H7 (cell line): ENCODE measurements around the gene TMEM109. TPM values are rescaled to one million over a fixed set of nuclear protein-coding genes. Genes with fewer than 3 reads are reported as not detected.

Experiments used
- DNase-seq: peaks from one replicate; pipeline ENCODE4 v3.0.0; 2012
- H3K27me3 ChIP-seq: 2 replicates; pipeline ENCODE4 v1.6.0; 2011; ENCODE audit warnings: mild to moderate bottlenecking, low read length; ENCODE audit not compliant: control insufficient read depth, insufficient read depth
- H3K36me3 ChIP-seq: replicated peaks from 2 replicates; pipeline ENCODE4 v1.5.1; 2011; ENCODE audit warnings: low read length; ENCODE audit not compliant: control insufficient read depth, insufficient read depth
- H3K4me3 ChIP-seq: 2 replicates; pipeline ENCODE4 v1.5.1; 2011; ENCODE audit warnings: low read depth, mild to moderate bottlenecking, control low read depth, low read length, moderate library complexity; ENCODE audit not compliant: insufficient read depth
- total RNA-seq: library from RNA; depleted of rRNA; stranded (reverse); fragments of >200 nt; shearing (Covaris generic); gene quantifications from 2 replicates; pipeline ENCODE4 v1.2.3, GENCODE V29; 2014; rRNA removed

The TMEM109 gene, protein sequence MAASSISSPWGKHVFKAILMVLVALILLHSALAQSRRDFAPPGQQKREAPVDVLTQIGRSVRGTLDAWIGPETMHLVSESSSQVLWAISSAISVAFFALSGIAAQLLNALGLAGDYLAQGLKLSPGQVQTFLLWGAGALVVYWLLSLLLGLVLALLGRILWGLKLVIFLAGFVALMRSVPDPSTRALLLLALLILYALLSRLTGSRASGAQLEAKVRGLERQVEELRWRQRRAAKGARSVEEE
- 30.6 and 35.1 TPM in 2 replicates for total RNA-seq

DNA sequence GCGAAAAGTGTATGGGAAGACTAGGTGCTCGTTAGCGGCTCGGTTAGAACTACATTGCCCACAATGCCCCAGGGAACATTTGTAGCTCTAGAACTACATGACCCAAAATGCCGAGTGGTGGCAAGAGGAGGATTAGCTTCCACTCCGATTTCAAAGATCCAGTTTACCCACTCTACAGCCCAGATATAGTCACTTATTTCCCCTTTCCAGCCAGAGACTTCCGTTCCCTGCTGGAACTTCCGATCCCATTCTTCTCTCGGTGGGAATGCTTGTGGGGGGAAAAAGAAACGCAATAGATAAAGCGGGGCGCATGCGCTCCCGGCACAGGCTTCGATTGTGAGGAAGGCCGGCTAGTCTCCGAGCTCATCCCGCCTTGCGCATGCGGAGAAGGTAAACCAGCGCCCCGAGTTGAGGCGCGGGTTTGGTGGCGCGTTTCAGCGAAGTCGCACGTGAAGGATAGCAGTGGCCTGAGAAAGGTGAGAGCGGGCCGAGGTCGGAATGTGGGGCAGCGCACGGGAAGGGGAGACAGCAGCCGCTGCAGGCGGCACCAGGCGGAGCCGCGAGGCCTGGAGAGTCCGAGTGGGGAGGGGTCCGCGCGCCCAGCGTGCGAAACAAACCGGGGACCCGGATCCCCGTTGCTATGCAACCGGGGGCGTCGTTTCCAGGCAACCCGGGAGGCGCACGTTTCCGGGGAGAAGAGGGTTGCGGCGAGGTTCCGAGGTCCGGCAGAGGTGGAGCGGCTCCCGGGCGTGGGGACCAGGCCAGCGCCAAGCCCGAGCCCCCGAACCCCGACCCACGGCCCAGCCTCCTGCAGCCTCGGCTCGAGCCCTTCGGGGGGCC lies at the start of gene TMEM109:
Gene TMEM109, plus strand, starts transcription at position 366 of the 840 bp plus-strand sequence. CDS start 5,536 bp downstream, outside the sequence.
- H3K27me3 ChIP-seq, result peaks cover 1% of the 10 kb centered on the region; the same call in 1 of the 2 replicates
- peak within 1 kb of the TSS; percentile 59 for H3K4me3 ChIP-seq
- no peaks in the 10 kb centered on the region for H3K36me3 ChIP-seq
- DNase-seq, result peak; percentile 96

DNA sequence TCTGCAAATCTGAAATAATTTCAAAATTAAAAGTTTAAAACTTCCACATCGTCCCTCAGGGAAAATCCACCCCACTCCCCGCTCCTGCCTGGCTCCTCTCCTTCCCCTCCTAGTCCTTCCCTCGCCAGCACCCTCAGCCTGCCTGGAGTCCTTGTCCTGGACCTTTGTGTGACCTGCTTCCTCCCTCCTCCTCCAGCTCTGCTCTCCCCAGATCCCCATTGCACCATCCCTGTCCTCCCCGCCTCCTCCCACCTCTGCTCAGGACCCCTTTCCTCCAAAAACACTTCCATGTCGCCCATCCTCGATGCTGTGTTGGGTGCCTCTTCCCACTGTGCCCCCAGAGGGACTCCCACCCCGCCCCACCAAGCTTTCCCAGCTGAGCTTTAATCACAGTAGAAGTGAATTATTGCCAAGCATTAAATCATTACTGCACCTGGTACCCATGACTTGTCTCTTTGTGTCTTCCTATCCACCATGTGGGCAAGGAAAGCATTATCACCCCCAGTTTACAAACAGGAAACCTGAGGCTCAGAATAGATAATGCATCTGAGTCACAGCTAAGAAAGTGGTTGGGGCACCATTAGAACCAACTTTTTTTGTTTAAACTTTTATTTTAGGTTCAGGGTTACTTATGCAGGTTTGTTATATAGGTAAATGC lies 49.0 kb upstream of the TMEM109 start:
- no peaks in the 10 kb centered on the region for H3K27me3 ChIP-seq
- no peak for DNase-seq
- H3K4me3 ChIP-seq, result no peak overlapping the region
- H3K36me3 ChIP-seq, result no peaks in the 10 kb centered on the region

DNA sequence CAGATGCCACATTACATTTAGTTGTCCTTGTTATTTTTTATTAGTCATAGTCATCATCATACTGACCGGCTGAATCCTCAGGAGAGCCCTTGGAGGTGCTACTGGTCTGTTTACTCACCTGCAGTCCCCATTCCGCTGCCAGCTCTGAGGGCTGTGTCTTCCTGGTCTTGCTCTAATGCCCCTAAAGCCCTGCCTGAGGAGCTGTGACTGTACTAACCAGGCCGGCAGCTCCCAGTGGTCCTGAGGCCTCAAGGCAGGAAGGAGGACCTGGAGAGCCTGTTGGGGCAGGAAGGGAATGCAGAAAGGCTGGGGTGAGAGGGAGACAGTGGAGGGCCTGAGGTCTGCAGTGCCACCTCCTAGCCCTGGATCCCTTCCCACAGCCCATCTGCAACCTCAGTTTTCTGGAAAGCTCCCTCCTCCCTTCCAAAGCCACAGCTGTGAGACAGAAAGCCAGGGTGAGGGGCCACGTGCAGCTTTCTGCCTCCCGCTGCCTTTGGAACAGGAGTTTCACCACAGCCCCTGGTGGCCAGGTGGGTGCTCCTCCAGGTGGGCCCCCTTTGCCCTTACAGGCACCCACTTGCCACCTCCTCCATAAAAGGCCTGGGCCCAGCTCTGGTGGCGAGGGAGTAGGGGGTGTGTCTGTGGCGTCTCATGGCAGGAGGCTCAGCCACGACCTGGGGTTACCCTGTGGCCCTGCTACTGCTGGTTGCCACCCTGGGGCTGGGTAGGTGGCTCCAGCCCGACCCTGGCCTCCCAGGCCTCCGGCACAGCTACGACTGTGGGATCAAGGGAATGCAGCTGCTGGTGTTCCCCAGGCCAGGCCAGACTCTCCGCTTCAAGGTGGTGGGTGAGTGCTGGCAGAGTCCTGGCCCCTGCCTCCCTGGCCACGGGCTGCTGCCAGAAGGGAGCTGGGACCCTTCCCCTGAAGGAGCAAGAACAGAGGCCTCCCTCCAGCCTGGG lies 46.8 kb upstream of the TMEM109 start, which contains the start of gene ZP1:
Gene ZP1, plus strand, starts transcription at position 632 of the 960 bp plus-strand sequence. Its CDS starts 20 bp downstream, at position 652.
- DNase-seq, result no peak
- H3K36me3 ChIP-seq, result no peaks in the 10 kb centered on the region
- H3K27me3 ChIP-seq, result no peaks in the 10 kb centered on the region
- H3K4me3 ChIP-seq, result no peak within 1 kb of the TSS

DNA sequence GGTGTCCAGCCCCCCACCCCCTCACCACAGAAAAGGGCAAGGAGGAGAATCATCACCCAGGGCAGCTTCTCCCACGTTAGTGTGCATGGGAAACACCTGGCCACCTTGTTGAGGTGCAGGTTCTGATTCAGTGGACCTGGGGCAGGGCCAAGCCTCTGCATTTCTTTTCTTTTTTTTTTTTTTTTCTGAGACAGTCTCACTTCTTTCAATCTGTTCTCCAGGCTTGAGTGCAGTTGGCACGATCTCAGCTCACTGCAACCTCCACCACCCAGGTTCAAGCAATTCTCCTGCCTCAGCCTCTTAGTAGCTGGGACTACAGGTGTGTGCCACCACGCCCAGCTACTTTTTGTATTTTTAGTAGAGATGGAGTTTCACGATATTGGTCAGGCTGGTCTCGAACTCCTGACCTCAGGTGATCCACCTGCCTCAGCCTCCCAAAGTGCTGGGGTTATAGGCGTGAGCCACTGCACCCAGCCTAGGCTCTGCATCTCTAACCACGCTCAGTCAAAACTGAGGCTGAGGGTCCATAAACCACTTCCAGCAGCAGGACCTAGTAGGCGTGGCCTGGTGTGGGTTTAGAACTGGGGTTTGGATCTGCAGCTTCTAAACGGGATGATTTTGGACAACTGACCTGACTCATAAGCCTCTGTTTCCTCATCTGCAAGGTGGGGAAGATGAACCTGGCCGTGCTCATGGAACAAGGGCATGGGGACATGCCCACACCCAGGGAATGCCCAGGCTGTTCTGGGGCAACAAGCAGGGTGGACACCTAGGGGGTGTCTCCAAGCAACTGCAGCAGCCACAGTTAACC lies 45.9 kb upstream of the TMEM109 start:
- Histone ChIP-seq H3K4me3 (no peak overlapping the region), H3K27me3 (no peaks in the 10 kb centered on the region), H3K36me3 (no peaks in the 10 kb centered on the region)
- DNase-seq, result no peak

DNA sequence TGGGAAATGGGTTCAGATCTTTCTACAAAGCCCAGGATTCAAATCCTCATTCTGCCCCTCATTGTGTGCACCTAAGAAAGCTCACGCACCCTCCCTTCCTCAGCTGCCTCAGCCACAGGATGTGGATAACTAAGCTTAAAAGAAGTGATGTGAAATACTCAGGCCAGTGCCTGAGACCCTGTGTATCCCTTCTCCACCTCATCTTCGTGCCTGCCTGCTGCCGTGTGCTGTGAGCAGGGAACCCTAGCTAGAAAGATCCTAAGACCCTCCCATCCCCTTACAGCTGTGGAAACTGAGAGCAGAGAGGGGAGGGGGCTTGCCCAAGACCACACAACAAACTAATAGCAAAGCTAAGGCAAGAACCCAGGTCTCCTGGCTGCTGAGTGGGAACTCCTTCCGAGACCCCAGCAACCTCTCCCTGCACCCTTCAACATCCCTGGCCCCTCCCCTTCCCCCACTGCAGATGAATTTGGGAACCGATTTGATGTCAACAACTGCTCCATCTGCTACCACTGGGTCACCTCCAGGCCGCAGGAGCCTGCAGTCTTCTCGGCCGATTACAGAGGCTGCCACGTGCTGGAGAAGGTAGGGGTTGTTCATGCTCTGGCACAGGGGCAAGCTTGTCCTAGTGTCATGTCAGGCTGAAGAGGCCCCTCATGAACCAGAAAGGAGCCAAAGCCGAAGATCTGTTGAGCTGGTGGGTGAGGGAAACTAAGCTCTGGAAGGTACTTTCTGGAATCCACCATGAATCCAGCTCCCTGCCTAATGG lies 45.1 kb upstream of the TMEM109 start:
- H3K4me3 ChIP-seq, result no peak overlapping the region
- DNase-seq, result no peak
- no peaks in the 10 kb centered on the region for H3K27me3 ChIP-seq
- no peaks in the 10 kb centered on the region for H3K36me3 ChIP-seq

DNA sequence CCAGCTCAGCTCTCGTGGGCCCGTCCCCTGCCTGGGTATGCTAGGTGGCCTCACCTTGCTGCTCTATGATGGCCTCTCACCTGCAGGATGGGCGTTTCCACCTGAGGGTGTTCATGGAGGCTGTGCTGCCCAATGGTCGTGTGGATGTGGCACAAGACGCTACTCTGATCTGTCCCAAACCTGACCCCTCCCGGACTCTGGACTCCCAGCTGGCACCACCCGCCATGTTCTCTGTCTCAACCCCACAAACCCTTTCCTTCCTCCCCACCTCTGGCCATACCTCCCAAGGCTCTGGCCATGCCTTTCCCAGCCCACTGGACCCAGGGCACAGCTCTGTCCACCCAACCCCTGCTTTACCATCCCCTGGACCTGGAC lies 44.5 kb upstream of the TMEM109 start:
- H3K36me3 ChIP-seq, result no peaks in the 10 kb centered on the region
- H3K27me3 ChIP-seq, result no peaks in the 10 kb centered on the region
- no peak for DNase-seq
- no peak overlapping the region for H3K4me3 ChIP-seq

DNA sequence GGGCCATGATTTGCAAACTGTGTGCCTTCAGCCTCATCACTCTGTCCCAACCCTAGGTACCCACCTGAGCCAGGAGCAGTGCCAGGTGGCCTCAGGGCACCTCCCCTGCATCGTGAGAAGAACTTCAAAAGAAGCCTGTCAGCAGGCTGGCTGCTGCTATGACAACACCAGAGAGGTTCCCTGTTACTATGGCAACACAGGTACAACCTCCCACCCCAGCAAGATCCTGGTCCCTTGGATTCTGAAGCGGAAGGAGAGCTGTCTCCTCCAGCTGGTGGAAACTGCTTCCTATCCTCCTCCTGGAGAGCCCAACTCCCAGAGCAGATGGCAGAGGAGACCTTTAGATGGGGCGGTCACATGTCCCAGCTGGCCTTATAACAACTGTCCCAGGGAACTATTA lies 43.7 kb upstream of the TMEM109 start:
- H3K36me3 ChIP-seq, result no peaks in the 10 kb centered on the region
- H3K27me3 ChIP-seq, result no peaks in the 10 kb centered on the region
- no peak overlapping the region for H3K4me3 ChIP-seq
- DNase-seq, result peak; percentile 73

DNA sequence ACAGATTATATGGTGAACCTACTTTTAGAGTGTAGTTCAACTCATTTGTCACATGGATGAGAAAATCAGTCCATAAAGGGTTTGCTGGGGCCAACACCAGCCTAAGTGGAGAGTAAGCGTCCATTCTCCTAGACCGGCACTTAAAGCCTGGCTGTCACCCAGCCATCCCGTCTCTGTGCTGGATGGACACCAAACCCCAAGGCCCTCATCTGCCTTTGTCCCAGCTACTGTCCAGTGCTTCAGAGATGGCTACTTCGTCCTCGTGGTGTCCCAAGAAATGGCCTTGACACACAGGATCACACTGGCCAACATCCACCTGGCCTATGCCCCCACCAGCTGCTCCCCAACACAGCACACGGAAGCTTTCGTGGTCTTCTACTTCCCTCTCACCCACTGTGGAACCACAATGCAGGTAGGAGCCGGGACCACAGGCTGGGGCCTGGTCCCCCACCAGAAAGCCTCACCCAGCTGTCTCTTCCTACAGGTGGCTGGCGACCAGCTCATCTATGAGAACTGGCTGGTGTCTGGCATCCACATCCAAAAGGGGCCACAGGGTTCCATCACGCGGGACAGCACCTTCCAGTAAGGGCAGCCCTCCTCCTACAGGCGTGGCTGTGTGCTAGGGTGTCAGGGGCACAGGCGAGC lies 43.1 kb upstream of the TMEM109 start:
- Histone ChIP-seq H3K36me3 (no peaks in the 10 kb centered on the region), H3K27me3 (no peaks in the 10 kb centered on the region), H3K4me3 (no peak overlapping the region)
- DNase-seq, result no peak

DNA sequence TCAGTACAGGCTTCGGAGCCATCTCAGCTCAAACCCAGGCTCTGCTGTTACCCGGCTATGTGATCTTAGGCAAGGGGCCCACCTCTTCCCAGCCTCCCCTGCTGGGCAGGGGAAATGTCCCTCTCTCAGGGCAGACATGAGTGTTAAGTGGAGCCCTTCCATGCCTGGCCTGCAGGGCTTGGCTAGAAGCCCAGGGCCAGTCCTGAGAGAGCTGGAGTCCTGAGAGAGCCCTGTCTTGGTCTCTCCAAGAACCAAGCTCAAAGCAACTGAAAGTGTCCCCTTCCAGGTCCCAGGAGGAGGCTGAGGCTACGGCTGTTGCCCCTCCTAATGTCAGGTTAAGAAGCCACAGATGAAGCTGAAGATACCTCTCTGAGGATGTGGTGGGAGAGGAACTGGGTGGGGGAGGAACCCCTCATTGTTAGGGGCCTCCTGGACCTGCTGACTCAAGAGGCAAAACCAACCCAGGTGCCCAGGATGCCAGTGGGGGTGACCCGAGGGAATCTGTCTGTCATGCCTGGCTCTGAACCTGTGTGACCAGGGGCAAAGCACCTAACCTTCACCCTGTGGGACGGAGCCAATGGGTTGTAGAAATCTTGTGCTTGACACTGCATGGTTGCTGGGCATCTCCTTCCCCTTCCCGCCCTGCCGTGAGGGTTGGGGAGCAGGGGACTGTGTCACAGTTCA lies 42.4 kb upstream of the TMEM109 start:
- no peak overlapping the region for H3K4me3 ChIP-seq

DNA sequence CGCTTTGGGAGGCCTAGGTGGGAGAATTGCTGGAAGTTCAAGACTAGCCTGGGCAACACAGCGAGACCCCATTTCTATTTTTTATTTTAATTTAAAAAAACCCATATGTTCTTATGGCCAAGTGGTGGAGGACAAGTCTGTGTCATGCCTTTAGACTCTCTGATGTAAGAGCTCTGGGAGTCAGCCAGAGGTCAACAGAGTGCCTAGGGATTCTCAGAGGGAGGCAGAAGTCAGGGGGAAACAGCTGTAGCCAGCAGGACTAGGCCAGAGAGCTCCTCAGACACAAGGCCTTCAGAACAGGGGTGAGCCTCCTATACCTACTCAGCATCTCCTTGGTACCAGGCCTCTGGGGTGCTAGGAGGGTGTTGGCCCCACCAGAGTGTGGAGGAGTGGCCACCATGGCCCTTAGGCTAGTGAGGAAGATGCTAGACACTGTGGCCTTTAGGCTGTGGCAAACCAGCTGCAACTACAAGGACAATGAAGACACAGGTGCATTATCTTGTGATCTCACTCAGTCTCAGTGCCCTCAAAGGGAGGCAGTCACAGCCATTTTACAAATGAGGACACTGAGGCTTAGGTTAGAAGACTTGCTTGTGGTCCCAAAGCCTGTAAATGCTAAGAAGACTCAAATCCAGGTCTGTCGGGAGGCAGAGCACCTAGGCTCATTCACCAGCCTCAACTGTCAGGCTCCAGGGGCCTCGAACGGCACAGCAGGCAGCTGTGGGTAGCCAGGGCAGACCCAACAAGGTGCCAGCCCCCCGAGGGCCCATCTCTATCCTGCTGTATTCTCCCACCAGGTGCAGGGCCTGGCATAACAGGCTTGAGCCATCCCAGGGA lies 41.6 kb upstream of the TMEM109 start:
- H3K4me3 ChIP-seq, result no peak overlapping the region
- DNase-seq, result no peak
- no peaks in the 10 kb centered on the region for H3K27me3 ChIP-seq
- no peaks in the 10 kb centered on the region for H3K36me3 ChIP-seq

More for the DNA sequence above, 42.4 kb upstream of the TMEM109 start:
- Histone ChIP-seq H3K36me3 (no peaks in the 10 kb centered on the region), H3K27me3 (no peaks in the 10 kb centered on the region)
- no peak for DNase-seq

DNA sequence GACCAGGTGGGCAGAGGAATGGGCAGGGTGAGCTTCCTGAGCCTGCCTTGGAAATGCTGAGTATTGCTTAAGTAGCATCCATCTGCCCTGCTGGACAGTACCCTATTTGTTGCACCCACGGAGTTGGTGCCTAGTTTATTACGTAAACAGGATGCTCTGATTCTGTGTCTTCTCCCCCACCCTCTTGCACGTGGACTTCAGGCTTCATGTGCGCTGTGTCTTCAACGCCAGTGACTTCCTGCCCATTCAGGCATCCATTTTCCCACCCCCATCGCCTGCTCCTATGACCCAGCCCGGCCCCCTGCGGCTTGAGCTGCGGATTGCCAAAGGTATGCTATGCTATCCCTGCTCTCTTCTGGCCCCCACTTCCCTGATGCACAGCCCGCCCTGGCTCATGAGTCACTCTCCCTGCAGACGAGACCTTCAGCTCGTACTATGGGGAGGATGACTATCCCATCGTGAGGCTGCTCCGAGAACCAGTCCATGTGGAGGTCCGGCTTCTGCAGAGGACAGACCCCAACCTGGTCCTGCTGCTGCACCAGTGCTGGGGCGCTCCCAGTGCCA lies 40.9 kb upstream of the TMEM109 start:
- Histone ChIP-seq H3K4me3 (no peak overlapping the region), H3K27me3 (no peaks in the 10 kb centered on the region), H3K36me3 (no peaks in the 10 kb centered on the region)
- peak; percentile 71 for DNase-seq
